Vagina (tissue), 2 donors: ENCODE results near the gene SERINC5. TPM values are rescaled to one million over a fixed set of nuclear protein-coding genes. Genes with fewer than 3 reads are reported as not detected.
A peak's percentile ranks its signal among the peaks of the same experiment; 100 is the strongest.

Source experiments
- DNase-seq, 2 donors: peaks; one replicate each; pipeline ENCODE4 v3.0.0-alpha.2; 2017; ENCODE audit errors: extremely low spot score in 2 of 2
- H3K27ac ChIP-seq: fragments of 200-600 bp; sonication (generic); one replicate; pipeline ENCODE4 v1.5.1; 2019
- H3K27me3 ChIP-seq: fragments of 200-600 bp; sonication (generic); one replicate; pipeline ENCODE4 v1.5.1; 2019
- H3K36me3 ChIP-seq, 2 donors: fragments of 200-600 bp; sonication (generic); one replicate each; pipeline ENCODE4 v1.5.1; 2017 to 2019
- H3K4me1 ChIP-seq: fragments of 200-600 bp; sonication (generic); one replicate; pipeline ENCODE4 v1.5.1; 2019
- H3K4me3 ChIP-seq, 2 donors: fragments of 200-600 bp; sonication (generic); 1 replicate in 1 of 2; 2 replicates in 1 of 2; pipeline ENCODE4 v1.5.1; 2016 to 2019
- H3K9me3 ChIP-seq: fragments of 200-600 bp; sonication (generic); one replicate; pipeline ENCODE4 v1.5.1; 2019
- CTCF ChIP-seq, 3 experiments: fragments of 450-650 bp in 2 of 3; fragments of 200-600 bp in 1 of 3; sonication (generic) in 1 of 3; IDR thresholded peaks; one replicate each; pipeline ENCODE4 v1.5.1; 2017 to 2019; ENCODE audit warnings: antibody characterized with exemption in 3 of 3, mild to moderate bottlenecking in 2 of 3, moderate library complexity in 2 of 3
- POLR2A ChIP-seq, 2 donors: fragments of 450-650 bp; IDR thresholded peaks; one replicate each; pipeline ENCODE4 v1.6.1; 2017; ENCODE audit warnings: antibody characterized with exemption in 2 of 2, mild to moderate bottlenecking in 2 of 2, moderate library complexity in 2 of 2
- POLR2AphosphoS5 ChIP-seq, 2 donors: sonication (generic); formaldehyde crosslinking; IDR thresholded peaks; one replicate each; pipeline ENCODE4 v1.9.0; 2017; ENCODE audit warnings: antibody characterized with exemption in 2 of 2, mild to moderate bottlenecking in 2 of 2, low read depth in 1 of 2; ENCODE audit not compliant: insufficient read depth in 1 of 2
- intact Hi-C: fragments of 100-400 bp; cut with DNase I; formaldehyde crosslinking; loops from one replicate; pipeline ENCODE4 v1.15.1; 2023
- total RNA-seq: library from RNA; depleted of rRNA; stranded (reverse); fragments of >200 nt; gene quantifications from one replicate; pipeline ENCODE4 v1.2.3, GENCODE V29; 2016

The SERINC5 gene
- total RNA-seq, 1 donor from 2014 or later: 35.6 TPM

- Histone ChIP-seq H3K27me3 (no peaks in the 10 kb centered on the region), H3K4me1 (peaks cover 57% of the 10 kb centered on the region), H3K9me3 (no peaks in the 10 kb centered on the region), H3K27ac (peak overlapping the region; percentile 96), H3K36me3 (no peaks in the 10 kb centered on the region), H3K4me3 (peak overlapping the region; percentile 64 to 79)
- no peak for DNase-seq
- TF ChIP-seq POLR2AphosphoS5 (IDR thresholded peaks at IDR 0.05; ENCODE audit: insufficient read depth in 1 of 2, low read depth in 1 of 2): peak in 1 of 2 donors; percentile 57
- TF ChIP-seq CTCF (IDR thresholded peaks at IDR 0.05): no peak
- TF ChIP-seq POLR2A (IDR thresholded peaks at IDR 0.05): no peak
- intact Hi-C loops: loop anchor here (5.0 kb wide), 2 partner anchors 113 to 152 kb away; partner anchors contain the start of gene ZFYVE16
Observed at GRCh38 chr5:80255431-80255810, 427 bp downstream of the SERINC5 start.

- no peaks in the 10 kb centered on the region for H3K36me3 ChIP-seq
- H3K4me3 ChIP-seq: peak overlapping the region; percentile 64 to 79
- peak in 1 of 2 donors; percentile 42 for TF ChIP-seq POLR2AphosphoS5 (IDR thresholded peaks at IDR 0.05; ENCODE audit: insufficient read depth in 1 of 2, low read depth in 1 of 2)
- TF ChIP-seq POLR2A (IDR thresholded peaks at IDR 0.05): no peak
- no peak for TF ChIP-seq CTCF (IDR thresholded peaks at IDR 0.05)
- H3K4me1 ChIP-seq: peaks cover 58% of the 10 kb centered on the region
- H3K9me3 ChIP-seq: no peaks in the 10 kb centered on the region
- H3K27me3 ChIP-seq: no peaks in the 10 kb centered on the region
- intact Hi-C loops: loop anchor here (5.0 kb wide), 2 partner anchors 113 to 152 kb away; partner anchors contain the start of gene ZFYVE16
- peak overlapping the region; percentile 96 for H3K27ac ChIP-seq
- no peak for DNase-seq
Observed at GRCh38 chr5:80254767-80255430, 949 bp downstream of the SERINC5 start.

GRCh38 chr5:80251636-80252035 lies 4.2 kb downstream of the SERINC5 start:
- H3K9me3 ChIP-seq: no peaks in the 10 kb centered on the region
- DNase-seq: no peak
- H3K27ac ChIP-seq: no peak overlapping the region
- H3K27me3 ChIP-seq: no peaks in the 10 kb centered on the region
- H3K4me3 ChIP-seq: no peak overlapping the region
- TF ChIP-seq POLR2AphosphoS5 (IDR thresholded peaks at IDR 0.05; ENCODE audit: insufficient read depth in 1 of 2, low read depth in 1 of 2): no peak
- TF ChIP-seq CTCF (IDR thresholded peaks at IDR 0.05): no peak
- no peak for TF ChIP-seq POLR2A (IDR thresholded peaks at IDR 0.05)
- peaks cover 73% of the 10 kb centered on the region for H3K4me1 ChIP-seq
- intact Hi-C loops: no loop called here
- H3K36me3 ChIP-seq: no peaks in the 10 kb centered on the region

GRCh38 chr5:80250801-80251200 lies 5.0 kb downstream of the SERINC5 start:
- H3K27me3 ChIP-seq: no peaks in the 10 kb centered on the region
- no peak overlapping the region for H3K27ac ChIP-seq
- no peak for DNase-seq
- no peaks in the 10 kb centered on the region for H3K36me3 ChIP-seq
- H3K9me3 ChIP-seq: no peaks in the 10 kb centered on the region
- H3K4me3 ChIP-seq: no peak overlapping the region
- H3K4me1 ChIP-seq: peaks cover 78% of the 10 kb centered on the region
- TF ChIP-seq CTCF (IDR thresholded peaks at IDR 0.05): no peak
- no peak for TF ChIP-seq POLR2A (IDR thresholded peaks at IDR 0.05)
- no peak for TF ChIP-seq POLR2AphosphoS5 (IDR thresholded peaks at IDR 0.05; ENCODE audit: insufficient read depth in 1 of 2, low read depth in 1 of 2)
- intact Hi-C loops: no loop called here

GRCh38 chr5:80249901-80250300 lies 5.9 kb downstream of the SERINC5 start:
- TF ChIP-seq CTCF (IDR thresholded peaks at IDR 0.05) (no peak), POLR2A (IDR thresholded peaks at IDR 0.05) (no peak), POLR2AphosphoS5 (IDR thresholded peaks at IDR 0.05; ENCODE audit: insufficient read depth in 1 of 2, low read depth in 1 of 2) (no peak)
- Histone ChIP-seq H3K4me1 (peaks cover 87% of the 10 kb centered on the region), H3K9me3 (no peaks in the 10 kb centered on the region), H3K36me3 (no peaks in the 10 kb centered on the region), H3K4me3 (no peak overlapping the region), H3K27me3 (no peaks in the 10 kb centered on the region), H3K27ac (no peak overlapping the region)
- DNase-seq: no peak
- intact Hi-C loops: no loop called here
